Hematopoietic multipotent progenitor cell (in vitro differentiated cells): Measurements from ENCODE around the gene LARP4. TPM values are rescaled to one million over a fixed set of nuclear protein-coding genes. Genes with fewer than 3 reads are reported as not detected.
"Not testable (repeated sequence)": the region's sequence is repeated elsewhere in the genome, so short reads cannot be mapped to it uniquely, and the experiment has no call there.

Experiments used
- DNase-seq, 3 donors: peaks; one replicate each; pipeline ENCODE4 v3.0.0-alpha.2; 2011 to 2015; ENCODE audit warnings: low read depth in 2 of 3, low spot score in 2 of 3
- total RNA-seq: library from RNA; depleted of rRNA; stranded (reverse); fragments of >200 nt; gene quantifications from one replicate; pipeline ENCODE4 v1.2.3, GENCODE V29; 2012

Gene LARP4
- total RNA-seq, 1 donor, result 11.0 TPM

DNA sequence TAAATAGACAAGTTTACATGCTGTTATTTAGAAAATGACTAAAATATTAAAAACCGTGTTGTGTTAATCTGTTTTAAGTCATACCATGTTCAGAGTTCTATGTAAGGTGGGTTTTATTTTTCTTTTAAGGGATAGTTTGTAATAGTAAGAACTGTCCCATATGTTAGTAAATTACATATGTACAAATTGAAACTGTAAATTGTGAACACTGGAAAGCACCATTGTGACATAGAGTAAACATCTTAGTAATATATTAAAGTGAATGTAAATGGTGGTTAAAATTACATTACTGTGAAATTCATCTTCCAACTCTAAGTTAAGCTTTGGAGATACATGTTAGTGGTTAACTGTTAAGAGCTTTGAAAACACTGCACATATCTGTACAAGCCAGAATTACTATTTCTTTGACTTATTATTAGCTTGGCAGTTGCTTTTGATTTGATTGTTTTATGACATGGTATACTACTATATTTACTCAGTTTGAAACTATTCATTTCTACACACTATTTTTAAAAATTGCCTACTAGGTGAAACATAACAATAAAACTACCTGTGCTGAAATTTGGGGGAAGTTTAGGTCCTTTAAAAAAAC, 76.7 kb downstream of the LARP4 start:
- DNase-seq, result no peak

DNA sequence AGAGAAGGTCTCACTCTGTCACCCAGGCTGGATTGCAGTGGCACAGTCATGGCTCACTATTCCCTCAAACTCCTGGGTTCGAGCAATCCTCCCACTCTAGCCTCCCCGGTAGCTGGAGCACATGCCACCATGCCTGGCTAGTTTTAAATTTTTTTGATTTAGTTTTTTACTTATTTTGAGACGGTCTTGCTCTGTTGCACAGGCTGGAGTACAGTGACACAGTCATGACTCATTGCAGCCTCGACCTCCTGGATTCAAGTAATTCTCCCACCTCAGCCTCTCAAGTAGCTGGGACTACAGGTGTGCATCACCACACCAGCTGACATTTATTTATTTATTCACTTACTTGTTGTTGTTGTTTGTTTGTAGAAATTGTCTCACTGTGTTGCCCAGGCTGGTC, 81.9 kb downstream of the LARP4 start:
- DNase-seq, result no peak

DNA sequence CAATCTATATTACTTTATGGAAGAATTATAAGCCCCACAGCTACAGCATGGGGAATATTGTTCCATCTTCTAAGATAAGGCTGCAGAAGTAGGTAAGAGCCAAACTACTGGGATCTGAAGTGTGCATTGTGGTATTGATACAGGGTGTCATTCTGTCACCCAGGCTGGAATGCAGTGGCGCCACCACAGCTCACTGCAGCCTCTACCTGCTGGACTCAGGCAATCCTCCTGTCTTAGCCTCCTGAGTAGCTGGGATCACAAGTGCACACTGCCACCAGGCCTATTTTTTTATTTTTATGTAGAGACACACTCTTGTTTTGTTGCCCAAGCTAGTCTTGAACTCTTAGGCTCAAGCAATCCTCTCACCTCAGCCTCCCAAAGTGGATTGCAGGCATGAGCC, 82.8 kb downstream of the LARP4 start:
- DNase-seq, result no peak

DNA sequence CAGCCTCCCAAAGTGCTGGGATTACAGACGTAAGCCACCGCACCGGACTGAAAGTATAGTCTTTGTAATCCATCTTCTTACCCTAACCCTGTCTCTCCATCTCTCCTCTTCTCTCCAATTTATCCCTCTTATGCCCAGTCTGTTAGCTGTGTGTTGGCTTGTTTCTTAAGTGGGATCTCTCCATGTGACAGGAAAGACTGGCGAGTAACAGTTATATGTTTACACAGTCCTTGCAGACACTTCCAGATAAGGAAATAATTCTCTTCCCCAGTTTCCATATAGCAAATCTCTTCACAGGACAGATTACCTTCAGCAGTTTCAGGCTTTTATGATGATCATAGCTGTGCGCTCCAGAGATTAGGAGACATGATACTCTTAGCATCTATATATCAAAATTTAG, 88.1 kb downstream of the LARP4 start:
- no peak for DNase-seq

DNA sequence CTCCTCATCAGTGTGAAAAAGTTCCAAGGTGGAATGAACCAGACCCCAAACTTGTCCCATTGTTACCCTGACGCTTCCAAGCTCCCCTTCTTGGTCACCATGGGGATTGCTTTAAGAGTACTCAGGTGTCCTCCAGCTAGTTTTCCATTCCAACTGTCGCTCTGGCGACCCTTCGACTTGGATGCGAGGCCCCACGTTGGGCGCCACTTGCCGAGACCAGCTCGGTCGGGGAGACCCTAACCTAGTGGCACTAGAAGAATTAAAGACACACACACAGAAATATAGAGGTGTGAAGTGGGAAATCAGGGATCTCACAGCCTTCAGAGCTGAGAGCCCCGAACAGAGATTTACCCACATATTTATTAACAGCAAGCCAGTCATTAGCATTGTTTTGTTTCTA, 97.4 kb downstream of the LARP4 start:
- not testable (repeated sequence) for DNase-seq

DNA sequence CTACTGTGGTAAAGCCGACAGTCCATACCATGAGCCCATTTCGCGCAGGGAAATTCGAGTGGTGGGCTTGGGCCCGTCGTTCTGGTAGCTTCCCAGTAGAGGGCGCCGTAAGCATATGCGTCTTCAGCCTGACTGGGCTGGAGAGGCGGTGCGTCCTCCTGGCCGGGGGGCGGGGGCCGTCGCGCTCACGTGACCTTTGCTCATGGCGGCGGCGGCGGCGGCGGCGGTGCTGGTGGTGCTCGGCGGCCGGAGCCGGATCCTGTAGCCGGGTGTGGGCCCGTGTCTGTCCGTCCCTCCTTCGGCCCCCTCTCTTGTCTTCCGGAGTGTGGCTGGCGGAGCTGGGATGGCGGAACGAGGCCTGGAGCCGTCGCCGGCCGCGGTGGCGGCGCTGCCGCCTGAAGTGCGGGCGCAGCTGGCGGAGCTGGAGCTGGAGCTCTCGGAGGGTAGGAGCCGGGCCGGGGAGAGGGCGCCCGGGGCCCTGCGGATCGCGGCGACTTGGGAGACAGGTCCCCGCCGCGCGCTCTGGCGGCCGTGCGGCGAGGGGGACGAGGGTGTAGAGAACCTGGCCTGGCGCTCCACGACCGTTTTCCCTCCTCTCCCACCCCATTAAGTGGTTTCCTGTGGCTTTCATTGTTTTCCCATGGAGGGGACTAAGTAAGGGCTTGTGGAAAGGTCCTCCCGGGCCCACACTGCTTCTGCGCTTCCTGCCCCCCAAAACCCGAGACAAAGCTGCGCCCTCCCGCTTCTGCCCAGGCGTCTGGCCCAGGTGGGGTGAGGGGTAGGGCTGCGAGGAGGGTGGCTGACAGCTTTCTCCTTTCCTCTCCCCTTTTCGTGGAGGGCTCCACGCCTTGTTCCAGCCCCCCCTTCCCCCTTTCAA, 104.4 kb downstream of the LARP4 start, which contains the start of gene DIP2B:
DIP2B (plus strand) TSS at position 188 of the 877 bp plus-strand sequence; CDS start at position 344, 156 bp downstream.
- DNase-seq, result peak; percentile 79 to 94 (median 92)

DNA sequence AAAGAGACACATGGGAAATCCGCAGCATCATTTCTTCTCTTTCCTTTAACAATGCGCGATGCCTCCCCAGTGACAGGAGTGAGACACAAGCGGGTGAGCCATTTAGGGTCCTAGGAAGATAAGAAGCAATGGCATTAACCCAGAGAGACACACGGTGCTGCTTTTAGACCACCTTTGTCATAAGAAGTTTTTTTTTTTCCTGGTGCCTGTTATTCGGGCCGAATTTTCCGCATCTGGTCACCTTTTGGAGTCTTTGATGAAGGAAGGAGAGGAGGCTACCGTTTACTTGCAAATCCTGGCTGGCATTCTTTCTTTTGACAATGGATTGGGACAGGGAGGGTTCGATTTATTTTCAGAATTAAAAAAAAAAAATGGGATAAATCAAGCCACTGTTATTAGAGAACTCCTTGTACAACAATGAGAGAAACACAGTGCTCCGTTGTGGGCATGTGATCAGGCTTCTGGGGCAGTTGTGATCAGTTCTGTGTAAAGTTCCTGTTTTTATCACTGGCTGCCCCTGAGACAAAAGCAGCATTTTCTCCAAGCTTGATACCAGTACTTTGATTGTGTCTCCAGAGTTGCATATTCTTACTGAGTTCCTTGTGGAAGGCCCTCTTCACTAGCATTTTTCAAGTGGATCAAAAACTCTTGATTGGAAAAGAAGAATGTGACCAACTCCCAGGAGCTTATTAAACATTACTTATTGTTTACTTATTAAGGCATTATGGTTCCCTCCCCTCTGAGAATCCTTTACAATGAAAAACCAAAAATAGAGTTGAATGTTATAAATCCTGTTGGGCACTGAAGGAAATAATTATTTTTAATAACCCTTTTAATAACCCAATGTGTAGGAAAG, 105.2 kb downstream of the LARP4 start:
- peak in 2 of 3 donors; percentile 45 to 61 for DNase-seq

DNA sequence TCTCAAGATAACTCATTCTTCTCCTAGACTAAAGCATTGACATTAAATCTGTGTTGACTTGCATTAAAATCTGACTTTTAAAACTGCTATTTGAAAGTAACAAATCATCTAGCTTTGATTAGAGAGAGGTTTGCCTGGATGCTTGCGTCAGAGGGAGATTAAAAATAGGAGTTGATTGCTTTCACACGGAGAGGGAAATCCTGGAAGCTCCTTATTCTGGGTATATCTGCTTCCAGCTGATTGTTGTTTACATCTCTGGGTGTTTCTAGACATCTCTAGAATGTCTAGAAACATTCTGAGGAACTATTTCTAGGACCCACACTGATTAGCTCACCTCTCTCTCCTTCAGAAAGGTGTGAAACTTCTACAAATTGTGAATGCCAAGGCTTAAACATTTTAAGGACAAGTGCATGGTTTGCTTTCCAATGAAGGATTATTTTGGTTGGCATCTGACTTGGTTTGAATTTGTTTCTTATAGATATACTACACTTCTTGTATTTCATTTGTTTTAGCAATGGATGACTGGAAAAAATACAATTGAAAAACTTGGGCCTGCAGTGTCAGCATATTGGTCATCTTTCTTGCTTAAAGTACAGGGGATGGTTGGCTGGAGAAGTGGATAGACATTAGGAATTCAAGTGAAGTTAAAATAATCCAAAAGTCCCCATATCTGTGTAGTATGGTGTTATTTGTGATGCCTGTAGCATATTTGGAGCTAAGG, 106.2 kb downstream of the LARP4 start:
- DNase-seq, result no peak

DNA sequence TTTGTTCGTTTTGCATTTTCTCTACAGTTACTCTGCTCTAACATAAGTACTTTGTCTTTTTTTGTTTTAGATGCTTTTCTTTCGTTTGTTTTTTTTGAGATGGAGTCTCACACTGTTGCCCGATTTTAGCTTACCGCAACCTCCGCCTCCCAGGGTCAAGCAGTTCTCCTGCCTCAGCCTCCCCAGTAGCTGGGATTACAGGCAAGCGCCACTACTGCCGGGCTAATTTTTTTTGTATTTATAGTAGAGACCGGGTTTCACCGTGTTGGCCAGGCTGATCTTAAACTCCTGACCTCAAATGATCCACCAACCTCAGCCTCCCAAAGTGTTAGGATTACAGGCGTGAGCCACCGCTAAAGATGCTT, 106.8 kb downstream of the LARP4 start:
- DNase-seq, result no peak

DNA sequence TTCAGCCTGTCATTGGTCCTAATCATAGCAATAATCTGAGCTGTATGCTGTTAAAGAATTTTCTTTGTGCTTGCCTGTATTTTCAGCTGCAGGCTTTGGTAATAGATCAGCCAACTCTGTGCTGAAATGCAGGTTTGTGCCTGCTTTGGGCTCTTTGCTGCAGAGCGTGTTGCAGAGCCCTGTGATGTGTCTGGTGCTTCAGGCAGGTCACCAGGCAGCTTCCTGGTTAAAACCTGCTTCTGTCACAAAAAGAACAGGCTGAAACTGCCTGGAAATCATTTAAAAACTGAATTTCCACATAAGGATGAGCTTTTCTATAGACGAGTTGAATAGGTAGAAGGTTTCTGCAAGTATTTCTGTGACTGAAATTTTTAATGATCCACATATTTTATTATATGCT, 107.2 kb downstream of the LARP4 start:
- no peak for DNase-seq

DNA sequence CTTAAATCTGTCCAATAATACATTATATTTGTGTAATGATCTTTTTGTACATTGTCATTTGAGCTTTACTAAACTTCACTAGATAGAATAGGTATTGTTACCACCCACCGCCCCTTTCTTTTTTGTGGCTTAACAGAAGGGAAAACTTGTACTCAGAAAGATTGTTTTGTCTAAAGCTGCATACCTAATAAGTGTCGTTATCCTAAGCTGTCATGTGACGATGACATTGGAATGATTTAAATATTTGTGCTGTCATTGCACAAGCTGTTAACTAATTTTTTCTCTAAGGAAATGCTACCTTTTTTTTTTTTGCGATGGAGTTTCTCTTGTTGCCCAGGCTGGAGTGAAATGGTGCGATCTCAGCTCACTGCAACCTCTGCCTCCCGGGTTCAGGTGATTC, 107.7 kb downstream of the LARP4 start:
- DNase-seq, result no peak

DNA sequence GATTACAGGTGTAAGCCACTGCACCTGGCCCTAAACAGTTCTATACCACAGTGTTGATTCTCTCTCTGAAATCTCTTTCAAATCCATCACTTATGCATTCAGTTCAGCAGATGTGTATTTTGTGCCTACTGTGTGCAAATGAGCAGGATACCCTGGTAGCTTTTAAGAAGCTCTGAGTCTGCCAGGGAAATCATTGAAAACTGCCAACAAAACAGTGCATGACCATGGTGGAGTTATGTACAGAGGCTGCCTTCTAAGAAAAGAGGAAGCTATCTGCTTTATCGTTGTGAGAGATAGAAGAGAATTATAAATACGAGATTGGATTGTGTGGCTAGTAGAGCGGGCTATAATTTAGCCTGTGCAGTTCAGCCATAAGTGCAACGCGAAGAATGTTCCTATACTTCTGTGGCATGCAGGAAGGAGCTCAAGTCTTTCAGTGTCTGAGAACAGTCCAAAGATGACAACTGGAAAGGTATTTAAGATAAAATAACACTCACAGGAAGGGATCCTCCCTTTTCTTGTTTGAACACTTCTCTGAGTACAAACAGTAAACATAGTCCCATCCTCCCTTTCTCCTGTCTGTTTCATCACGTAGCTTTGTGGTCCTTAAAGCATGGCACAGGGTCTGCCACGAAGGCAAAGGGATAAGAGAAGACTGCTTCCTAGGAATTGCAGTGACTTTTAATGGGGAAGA, 108.4 kb downstream of the LARP4 start:
- DNase-seq, result peak in 1 of 3 donors; percentile 57

DNA sequence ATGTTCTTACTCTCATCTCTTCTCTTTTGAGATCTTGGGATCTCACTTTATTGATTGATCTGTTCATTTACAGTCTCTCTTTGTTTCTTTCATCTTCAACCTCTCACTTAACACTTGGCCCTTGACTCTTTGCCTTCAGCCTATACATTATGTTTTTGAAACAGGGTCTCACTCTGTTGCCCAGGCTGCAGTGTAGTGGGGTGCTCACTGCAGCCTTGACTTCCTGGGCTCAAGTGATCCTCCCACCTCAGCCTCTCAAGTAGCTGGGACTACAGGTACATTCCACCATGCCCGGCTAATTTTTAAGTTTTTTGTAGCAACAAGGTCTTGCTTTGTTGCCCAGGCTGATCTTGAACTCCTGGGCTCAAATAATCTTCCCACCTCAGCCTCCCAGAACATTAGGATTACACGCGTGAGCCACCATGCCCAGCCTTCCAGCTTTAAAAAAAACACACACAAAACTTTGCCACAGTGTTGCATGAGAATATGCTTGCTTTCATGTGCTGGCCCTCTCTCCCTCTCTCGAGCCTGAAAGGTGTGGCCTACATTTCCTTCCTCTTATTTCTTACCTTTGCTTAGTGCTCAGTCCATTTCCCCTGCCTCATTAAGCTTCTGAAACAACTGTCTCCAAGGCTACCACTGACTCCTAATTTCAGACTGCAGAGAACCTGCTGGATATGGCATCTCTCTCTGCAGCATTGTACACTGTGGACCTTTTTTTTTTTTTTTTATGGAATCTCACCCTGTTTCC, 114.0 kb downstream of the LARP4 start:
- DNase-seq, result no peak

DNA sequence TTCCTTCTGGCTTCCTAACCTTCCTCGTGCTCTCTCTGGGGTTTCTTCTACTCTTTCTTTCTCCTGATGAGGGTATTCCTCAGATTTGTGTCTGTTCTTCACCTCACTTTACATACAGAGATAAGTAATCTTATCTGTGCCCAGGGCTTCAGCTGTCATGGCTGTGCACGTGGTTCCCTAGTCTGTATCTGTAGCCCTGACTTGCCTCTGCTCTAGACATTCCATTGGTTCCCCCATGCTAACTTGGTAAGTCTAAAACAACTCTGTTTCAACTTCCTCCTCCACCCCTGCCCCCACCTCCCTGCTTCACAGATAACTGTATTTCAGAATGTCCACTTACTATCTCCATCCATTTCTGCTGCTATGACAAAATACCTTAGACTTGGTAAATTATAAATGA, 114.9 kb downstream of the LARP4 start:
- DNase-seq, result no peak

DNA sequence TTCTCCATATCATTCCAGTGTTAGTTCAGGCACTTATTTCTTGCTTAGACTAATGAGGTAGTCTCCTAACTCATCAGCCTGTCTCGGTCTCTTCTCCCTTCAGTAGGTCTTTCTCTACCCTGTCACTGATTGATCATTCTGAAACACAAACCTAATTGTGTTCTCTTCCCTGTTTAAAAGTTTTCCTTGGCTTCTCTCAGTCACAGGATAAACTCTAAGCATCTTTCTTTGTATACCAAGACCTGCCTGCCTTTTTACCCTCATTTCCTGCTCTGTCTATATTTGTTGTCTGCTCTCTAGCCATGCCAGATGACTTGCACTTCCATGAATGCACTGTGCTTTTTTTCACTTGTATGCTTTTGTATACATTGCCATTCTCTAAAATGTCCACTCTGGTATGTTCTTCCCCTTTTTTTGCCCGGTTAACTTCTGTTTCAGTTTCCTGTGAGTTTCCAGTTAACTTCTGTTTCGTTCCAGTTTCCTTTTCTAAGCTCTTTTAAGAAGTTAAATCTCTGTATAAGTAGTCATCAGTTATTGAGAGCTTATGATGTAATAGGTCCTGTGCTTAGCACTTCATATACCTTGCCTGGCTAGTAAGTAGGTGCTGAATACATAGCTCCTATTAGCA, 116.8 kb downstream of the LARP4 start:
- DNase-seq, result peak in 2 of 3 donors; percentile 82 to 94

DNA sequence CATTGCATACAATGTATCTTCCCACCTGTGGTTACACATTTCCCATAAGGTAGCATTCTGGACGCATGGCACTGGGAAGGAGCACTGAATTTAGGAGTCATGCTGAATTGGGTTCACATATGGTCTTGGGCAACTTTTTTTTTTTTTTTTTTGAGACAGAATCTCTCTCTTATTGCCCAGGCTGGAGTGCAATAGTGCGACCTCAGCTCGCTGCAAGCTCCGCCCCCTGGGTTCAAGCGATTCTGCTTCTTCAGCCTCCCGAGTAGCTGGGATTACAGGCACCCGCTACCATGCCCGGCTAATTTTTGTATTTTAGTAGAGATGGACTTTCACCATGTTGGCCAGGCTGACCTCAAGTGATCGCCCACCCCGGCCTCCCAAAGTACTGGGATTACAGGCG, 117.4 kb downstream of the LARP4 start:
- no peak for DNase-seq

DNA sequence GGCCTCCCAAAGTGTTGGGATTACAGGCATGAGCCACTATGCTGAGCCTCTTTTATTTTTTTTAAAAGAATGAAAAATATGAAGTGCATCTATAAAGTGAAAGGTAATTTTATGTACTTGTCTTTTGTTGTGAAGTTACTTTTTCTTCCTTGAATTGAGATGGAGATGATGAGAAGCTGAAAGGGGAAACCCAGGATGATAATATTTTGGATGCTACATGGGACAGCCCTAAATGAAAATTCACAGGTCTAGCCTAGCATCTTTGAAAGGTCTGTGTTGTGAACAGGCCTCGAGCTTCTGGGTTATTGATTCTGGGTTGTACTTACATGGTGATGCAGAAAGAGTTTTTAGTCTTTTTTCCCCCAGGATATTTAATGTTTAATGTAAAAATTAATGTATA, 118.7 kb downstream of the LARP4 start:
- DNase-seq, result no peak

DNA sequence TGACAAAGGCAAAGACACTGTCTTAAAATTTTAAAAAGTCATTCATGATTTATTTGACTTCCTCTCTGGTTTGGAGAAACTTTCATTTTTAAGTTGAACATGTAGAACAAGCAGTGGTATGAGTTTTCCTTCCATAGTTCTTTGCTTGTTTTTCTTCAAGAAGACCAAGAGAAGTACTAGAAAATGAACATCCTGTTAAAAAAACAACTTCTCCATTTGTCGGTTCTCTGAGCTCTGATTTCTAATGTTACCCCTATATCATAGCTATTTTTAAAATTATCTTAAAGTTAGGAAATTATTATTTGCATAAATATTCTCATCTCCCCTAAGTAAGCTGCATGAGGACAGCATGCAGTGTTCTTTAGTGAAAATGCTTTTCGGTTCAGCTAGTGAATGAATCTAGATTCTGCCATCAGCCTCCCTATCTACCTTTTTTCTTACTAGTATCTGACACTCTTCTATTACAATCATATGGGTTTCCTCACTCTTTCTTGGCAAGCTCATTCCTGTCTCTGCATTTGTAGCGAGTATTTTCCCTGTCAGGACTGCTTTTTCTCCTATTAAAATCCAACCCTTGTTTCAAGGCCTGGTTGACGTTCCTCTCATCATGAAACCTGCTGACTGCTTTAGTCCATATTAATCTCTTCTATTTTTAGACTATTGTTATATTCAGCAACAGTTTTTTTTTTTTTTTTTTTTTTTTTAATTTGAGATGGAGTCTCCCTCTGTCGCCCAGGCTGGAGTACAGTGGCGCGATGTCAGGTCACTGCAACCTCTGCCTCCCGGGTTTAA, 119.9 kb downstream of the LARP4 start:
- DNase-seq, result peak in 1 of 3 donors; percentile 70
